Activated T-helper 9 cell treated with anti-CD3 and anti-CD28 coated beads, Interleukin-2, amount 50 U/mL, for 16 hours (primary cell): ENCODE measurements around the gene PPP4R4.

Experiments used
- DNase-seq: peaks from one replicate; pipeline ENCODE4 v3.0.0-alpha.2; 2020; ENCODE audit warnings: low read depth

Gene PPP4R4

DNA sequence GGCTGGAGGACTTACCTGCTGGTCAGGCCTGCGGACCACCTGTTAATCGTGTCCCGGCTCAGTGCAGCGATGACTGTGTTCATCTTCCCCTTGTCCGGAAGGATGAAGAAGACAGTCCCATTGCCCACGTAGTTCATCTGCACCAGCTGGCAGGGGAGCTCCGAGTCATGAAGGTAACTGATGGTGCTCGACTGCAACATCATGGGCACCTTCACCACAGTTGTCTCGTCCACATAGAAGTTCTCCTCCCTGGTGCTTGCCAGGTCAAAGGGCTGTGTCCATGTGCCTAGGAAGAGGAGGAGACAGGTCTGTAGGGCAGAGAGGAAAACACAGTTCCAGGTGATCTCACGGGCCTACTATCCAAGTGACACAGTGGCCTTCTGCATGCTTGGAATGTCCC, 135.6 kb downstream of the PPP4R4 start:
- DNase-seq: no peak

DNA sequence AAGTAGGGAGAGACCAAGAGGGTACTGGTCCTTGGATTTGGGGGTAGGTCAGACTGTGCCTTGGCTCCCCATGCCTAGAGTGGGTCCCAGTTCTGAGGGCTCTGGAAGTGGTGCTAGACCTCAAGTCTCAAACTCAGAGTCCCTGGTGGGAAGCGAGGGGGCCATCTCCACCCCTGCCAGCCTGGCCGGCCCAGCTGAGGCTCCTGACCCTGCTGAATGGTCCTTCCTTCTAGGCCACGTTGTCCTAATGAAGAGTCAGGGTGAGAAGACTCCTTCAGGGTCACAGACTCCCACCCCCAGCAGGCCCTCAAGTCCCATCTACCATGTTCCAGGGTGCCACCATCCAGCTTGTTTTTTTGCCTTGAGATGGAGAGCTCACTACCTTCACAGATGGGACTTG, 136.1 kb downstream of the PPP4R4 start:
- DNase-seq: no peak

DNA sequence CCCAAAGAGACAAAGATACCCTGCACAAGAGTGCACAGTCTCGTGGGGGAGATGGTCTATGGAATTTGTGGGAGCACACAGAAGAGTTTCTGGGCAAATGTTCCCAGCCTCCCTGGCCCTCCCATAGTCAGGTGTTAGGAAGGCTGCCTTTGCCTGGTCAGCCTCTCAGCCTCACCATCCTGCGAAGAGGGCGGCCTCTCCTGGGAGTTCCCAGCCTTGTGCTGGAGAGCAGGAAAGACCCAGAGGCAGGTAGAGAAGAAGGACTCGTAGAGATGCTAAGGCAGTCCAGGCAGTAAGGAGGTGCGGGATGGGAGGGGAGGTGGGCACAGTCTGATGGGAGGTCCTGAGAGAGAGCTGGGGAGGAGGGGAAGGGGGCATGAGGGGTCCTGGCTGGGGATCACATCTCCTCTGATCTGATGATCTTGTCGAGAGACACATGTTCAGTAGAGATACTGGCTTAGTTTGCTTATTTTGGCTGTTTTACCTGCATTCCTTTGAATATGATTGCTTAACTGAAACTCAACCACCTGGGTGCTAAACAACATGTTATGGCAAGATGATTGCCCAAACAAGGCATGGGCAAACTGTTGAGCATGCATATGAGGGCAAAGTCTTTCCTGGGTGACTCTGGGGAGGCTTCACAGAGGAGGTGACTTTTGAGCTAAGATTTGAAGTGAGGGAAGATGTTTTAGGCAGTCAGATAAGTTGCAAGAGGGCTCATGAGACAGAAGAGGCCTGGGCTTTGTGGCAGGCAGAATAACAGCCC, 138.5 kb downstream of the PPP4R4 start:
- no peak for DNase-seq

DNA sequence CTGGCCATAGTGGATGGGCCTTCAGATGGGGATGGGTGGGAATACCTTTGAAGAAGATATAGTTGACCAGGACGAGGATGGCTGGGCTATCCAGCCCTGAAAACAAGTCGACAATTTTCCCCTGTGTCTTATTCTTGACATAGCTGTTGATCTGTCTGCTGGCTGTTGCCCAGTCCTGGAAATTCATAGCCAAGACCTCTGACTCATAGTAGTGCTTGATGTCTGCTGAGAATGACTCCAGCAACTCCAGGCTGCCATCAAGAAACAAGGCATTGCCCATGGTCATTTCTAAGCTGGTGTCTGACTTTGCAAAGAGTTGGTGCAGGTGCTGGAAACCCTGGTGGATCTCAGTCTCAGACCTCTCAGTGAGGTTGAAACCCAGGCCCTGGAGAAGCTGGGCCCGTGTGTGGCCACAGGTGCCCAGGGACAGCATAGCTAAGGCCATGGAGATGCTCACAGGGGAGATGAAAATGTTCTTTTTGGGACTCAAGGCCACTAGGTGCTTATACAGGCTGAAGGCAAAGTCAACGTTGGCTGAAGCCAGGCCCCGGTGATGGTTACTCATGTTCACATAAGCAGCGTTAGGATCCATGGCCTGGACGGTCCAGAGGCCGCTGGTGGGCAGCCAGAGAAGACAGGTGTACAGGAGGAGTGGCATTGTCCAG, 140.0 kb downstream of the PPP4R4 start:
- no peak for DNase-seq

DNA sequence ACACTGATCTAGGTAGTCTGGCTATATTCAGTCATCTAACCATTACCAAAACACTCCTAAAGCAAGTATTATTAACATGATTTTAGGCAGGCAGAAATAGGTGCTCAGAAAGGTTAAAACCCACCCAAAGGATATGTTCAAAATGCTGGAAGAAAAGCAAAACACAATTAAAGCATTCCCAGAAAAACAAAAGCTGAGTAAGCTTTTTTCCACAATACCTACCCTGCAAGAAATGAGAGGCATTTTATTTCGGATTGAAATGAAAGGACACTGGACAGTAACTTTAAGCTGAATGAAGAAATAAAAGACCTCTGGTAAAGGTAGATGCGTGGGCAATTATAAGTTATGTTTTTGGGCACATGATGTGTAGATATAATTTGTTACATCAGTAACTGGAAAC, 140.8 kb downstream of the PPP4R4 start:
- DNase-seq: no peak

DNA sequence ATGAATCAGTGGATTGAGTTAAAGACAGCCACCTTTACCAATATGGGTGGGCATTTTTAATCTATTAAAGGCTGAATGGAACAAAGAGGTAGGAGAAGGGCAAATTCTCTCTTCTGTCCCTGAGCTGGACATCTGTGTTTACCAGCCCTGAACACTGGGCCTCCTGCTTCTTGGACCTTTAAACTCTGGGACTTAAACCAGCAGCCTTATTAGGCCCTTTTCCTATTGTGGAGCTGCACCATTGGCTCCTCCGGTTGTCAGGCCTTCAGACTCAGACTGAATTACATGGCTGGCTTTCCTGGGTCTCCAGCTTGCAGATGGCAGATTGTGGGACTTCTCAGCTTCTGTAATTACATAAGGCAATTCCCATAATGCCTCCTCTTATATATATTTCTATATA, 142.6 kb downstream of the PPP4R4 start:
- no peak for DNase-seq

DNA sequence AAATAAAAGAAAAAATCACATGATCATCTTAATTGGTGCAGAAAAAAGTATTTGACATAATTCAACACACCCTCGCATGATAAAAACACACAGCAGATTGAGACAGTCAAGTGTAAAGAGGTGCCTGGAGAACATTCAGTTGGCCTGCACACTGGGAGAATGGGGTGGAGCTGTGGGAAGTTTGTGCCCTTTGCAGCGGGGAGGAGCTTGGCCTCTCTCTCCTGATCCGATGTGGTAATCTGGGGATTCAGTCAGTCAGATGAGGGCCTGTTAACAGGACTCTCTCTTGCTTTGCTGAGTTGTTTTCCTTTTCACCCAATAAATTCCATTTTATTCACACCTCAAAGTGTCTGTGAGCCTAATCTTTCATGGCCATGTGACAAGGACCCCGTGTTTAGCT, 143.1 kb downstream of the PPP4R4 start:
- no peak for DNase-seq

DNA sequence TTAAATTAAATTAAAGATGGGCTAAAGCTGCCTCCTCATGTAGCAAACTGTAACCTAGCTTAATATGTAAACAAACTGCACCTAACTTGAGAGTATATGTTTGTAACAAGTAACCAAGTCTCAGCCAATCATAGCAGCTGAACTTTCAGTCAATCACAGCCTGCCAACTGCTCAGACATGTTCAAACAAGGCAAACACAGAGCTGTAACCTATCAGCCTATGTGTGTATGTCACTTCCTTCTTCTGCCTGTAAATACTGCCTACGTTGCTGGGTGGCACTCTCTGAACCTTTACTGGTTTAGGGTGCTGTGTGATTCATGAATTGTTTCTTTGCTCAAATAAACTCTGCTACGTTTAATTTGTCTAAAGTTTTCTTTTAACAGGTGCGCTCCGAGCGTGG, 146.1 kb downstream of the PPP4R4 start:
- DNase-seq: no peak

DNA sequence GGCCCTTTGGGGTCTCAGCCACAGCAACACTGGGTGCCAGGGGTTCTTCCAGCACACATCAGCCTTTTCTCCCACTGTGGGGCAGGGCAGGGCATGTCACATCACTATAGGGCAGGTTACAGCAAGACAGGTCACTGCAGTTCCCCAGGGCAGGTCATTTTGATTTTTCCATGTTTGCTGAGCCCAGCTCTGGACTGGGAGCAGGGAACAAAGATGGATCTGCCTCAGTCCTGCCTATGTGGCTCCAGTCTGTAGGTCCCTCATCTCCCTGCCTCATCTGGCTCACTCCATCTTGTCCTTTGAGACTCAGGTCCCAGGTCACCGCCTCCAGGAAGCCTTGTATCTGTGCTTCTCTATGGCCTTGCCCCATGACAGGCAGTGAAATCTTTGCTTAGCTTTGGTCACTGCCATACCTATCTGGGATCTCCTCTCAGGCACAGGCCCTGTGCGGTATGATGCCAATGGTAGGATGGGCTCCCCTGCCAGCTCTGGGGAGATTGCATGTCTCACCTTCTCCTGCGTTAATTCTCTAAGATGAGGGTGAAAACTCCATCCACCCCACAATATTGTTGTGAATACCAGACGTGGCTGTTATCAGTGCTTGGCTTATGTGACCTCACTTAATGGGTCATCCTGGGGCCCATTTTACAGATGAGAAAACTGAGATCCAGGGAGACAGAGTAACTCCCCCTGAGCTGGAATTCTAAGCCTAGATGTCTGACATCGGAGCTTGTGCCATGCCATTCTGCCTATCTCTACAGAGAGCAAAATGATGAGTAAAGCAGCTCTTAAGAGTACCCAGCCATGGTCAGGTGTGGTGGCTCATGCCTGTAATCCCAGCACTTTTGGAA, 147.5 kb downstream of the PPP4R4 start:
- DNase-seq: no peak

DNA sequence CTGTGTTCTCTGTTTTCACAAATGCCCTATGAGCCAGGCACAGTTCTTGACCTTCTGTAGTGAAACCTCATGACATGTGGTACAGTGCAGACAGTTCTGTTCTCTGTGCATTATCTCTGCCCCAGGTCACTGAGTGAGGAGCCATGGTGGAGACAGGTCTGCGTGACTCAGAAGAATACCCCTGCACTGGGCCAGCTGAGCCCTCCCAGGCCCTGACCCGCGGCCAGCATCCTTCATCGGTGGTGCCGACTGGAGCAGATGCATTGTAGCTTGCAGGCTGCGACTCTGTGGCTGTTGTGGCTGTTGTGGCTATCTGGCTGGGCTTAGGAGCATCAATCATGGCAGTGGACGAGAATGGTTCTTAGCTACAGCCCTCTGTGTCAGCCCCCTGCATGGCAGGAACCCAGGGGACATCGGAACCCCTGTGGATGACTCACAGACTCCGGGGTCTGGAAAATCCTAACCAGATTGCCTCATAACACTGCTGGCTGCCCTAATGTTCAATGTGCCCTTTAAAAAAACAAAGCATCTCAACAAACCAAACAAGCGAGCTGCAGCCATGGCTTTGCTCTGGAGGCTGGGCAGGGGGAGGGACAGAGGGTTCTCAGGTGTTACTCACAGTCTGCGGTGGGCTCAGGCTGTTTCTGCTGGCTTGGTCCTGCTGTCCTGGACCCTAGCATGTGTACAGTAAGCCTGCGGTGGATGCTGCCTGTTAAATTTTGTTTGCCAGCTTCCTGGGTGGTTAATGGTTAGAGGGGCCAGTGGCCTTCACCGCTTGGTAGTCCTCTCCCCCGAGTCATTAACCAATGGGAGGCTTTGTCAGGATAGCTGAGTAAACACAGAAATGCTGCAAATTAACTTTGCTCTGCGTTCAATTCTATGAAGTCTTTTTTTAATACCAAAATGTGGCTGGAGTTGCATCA, 148.8 kb downstream of the PPP4R4 start, which contains the start of gene SERPINA6:
SERPINA6 (minus strand) TSS at position 689 of the 923 bp plus-strand sequence. CDS start 8,688 bp downstream, outside the sequence.
- DNase-seq: no peak

DNA sequence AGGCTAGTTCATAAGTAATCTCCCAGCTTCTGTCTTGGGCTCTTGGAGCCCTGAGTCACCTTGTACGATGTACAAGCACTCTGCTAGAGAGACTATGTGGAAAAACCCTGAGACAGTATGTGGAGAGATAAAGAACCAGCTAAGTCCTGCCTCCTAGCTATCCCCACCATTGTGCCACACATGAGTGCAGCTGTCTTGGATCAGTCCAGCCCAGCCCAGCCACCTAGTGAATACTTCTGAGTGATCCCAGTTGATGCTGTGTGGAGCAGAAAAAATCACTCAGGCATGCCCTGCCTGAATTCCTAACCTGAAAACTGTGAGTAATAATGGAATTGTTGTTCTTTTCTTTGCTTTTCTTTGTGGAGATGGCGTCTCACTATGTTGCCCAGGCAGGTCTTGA, 154.1 kb downstream of the PPP4R4 start:
- DNase-seq: no peak
